NCI-H345 treated with DMSO at 0.1 percent for 48 hours (cell line): ENCODE measurements around the gene RFPL2.
"Not testable (repeated sequence)": the region's sequence is repeated elsewhere in the genome, so short reads cannot be mapped to it uniquely, and the experiment has no call there.

Source experiments
- DNase-seq: peaks from one replicate; lab custom pipeline; 2025; ENCODE audit not compliant: unreplicated experiment; lab: John Stamatoyannopoulos, UW

RFPL2 gene

DNA sequence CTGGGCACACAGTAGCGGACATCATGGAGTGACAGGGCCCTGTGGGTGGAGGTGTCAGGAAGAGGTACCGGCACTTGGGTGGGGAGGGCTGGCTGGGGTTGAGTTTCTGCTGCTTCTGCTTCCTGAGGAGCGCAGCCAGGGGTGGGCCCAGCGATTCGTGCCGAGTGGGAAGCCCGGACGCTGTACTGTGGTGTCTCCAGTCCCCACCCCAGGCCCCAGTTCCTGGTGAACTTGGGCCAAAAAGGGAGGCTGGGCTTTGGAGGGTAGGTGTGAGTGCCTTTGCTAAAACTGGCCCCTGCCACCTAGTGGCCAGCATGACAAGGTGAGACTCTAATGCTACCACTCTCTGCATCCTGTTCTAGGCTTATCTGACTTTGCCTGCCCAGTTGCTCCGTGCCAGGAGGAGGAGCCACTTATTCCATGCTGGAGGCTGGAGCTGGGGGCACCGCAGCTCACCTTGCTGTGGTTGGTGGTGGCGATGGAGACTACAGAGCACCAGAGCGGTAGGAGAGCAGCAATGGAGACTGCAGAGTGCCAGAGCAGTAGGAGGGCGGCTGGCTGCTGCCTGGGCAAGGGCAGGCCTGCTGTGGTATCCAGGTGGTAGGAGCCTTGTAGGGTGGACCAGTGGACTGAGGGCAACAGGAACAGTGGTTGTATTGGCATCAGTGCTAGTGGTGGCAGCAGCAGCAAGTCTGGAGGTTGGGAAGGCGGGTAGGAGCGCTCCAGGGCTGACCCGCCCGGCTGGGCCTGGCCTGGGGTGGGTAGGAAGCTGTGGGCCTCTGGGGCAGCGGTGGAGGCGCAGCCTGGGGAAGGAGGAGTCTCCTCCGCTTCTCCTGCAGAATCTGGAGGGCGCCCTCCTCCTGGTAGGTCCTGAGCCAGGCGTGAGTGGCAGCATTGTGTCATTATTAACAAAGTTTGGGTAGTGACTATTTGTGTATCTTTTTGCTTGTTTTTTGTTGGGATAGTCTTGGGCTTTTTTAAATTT, 2.2 kb upstream of the RFPL2 start:
- DNase-seq = peak; percentile 3

DNA sequence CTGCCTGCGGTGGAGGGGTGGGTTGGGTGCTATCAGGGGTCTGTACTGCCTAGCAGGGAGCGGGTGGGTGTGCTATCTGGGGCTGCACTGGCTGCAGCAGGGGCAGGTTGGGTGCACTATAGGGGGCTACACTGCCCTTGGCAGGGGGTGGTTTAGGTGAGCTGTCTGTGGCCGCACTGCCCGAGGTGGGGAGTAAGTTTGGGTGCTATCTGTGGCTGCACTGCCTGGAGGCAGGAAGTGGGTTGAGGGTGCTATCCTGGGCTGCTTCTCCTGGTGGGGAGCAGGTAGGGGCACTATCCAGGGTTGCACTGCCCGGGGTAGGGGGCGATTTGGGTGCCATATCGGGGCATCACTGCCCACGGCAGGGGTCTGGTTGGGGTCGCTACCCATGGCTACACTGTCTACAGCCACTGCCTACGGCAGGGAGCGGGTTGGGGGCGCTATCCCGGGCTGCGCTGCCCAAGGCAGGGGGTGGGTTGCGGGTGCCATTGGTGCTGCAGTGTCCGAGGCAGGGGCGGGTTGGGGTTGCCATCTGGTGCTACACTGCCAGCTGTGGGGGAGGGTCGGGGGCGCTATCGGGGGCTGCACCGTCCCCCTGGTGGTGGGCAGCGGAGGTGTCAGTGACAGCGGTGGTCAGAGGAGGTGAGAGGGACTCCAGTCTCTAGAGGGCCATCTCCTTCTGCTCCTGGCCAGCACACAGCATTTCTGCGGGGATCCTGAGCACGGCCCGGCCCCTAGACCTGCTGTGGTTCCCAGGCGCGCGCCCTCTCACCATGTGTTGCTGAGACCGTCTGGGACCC, 1.3 kb upstream of the RFPL2 start:
- DNase-seq = no peak

DNA sequence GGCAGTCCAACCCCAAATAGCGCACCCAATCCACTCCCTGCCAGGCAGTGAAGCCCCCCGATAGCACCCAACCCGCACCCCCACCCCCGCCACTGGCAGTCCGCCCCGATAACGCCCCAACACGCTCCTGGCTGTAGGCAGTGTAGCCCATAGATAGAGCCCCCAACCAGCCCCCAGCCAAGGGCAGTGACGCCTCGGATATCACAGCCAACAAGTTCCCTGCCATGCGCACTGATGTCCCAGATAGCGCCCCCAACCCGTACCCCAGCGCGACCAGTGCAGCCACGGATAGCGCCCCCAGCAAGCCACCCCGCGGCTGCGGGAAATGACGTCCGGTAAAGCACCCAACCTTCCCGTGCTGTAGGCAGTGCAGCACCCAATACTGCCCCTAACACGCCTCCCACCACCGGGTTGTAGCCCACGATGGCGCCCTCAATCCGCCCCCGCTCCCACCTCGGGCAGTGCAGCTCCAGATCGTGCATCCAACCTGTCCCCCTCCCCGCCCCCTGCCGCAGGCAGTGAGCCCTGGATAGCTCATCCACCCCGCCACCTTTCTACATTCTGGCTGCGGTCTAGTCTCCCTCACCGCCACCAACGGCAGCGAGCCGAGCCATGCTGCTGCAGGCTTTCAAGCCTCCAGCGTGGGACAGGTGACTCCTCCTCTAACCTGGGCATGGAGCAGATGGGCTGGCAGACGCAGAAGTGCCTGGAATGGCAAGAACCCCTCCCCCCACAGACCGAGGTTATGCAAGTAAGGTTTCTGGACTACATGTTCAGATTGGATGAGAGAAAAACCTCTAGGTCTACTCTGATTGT, 625 bp downstream of the RFPL2 start:
- DNase-seq = no peak

DNA sequence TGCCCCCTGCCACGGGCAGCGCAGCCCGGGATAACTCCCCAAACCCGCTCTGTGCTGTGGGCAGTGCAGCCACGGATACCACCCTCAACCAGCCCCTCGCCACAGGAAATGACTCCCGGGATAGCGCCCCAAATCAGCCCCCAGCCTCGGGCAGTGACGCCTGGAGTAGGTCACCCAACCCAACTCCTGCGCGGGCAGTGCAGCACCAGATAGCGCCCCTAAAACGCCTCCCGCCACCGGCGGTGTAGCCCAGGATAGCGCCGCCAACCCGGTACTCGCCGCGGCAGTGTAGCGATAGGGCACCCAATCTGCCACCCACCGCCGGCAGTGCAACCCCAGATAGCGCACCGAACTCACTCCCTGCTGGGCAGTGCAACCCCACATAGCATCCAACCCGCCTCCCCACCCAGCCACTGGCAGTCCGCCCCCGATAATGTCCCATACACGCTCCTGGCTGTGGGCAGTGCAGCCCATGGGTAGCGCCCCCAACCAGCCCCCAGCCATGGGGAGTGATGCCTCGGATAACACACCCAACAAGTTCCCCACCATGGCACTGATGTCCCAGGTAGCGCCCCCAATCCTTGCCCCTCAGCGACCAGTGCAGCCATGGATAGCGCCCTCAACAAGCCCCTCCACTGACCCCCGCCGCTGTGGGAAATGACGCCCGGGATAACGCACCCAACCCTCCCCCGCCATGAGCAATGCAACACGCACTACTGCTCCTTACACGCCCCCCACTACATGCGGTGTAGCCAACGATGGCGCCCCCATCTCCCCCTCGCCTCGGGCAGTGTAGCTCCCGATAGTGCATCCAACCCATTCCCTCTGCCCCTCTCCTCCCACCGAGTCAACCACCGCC, 1.5 kb downstream of the RFPL2 start:
- no peak for DNase-seq

DNA sequence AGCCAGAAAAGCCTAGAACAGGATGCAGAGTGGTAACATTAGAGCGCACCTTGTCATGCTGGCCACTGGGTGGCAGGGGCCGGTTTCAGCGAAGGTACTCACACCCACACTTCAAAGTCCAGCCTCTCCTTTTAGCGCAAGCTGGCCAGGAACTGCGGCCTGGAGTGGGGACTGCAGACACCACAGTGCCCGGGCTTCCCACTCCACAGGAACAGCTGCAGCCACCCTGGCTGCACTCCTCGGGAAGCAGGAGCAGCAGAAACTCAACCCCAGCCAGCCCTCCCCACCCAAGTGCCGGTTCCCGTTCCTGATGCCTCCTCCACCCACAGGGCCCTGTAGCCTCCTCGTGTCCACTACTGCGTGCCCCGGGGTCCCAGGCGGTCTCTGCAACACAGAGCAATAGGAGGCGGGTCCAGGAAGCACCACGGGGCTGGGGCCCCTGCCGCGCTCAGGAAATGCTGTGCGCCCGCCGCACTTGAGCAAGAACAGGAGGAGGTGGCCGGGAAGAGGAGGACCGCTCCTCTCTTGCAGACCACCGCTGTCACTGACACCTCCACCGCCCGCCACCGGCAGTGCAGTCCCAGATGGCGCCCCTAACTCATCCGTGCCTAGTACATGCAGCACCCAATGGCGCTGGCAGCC, 2.2 kb downstream of the RFPL2 start:
- DNase-seq = peak; percentile 4

DNA sequence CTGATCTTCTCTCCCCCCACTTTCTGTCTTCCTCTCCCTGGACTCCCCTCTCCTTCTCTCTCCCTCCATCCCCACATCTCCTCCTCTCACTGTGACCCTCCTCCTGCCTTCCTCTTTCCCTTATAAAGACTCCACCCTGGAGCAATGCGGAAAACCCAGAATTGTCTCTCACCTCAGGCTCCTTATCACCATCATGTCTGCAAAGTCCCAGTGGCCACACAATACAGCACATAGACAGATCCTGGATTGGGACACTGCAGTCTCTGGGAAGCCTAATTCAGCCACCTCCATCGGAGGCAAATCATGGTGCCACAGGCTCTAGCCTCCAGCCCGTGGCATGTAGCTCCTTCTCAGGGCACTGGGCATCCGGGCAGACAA, 2.7 kb downstream of the RFPL2 start:
- DNase-seq = no peak

DNA sequence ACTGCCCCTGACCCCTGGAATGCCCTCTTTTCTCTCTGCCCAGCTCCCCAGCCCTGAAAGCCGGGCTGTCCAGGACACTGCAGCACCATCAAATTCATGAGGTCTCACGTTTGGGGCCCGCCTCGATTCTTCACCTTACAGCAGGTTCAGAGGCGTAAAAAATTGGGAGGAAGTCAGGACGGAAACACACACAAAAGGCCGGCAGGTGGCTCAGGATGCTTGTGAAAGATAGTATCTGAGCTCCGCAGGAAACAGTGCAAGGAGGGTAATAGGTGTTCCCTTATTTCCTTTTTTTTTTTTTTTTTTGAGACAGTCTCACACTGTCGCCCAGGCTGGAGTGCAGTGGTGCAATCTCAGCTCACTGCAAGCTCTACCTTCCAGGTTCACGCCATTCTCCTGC, 4.1 kb downstream of the RFPL2 start:
- no peak for DNase-seq

DNA sequence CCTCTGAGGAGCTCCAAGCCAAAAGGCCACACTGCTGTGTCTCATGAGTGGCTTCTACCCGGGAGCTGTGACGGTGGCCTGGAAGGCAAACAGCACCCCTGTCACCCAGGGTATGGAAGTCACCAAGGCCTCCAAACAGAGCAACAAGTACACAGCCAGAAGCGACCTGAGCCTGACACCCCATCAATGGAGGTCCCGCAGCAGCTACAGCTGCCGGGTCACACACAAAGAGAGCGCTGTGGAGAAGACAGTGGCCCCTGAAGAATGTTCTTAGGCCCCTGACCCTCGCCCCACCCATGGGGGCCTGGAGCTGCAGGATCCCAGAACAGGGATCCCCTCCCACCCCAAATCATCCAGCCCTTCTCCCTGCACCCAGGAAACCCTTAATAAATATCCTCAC, 4.9 kb downstream of the RFPL2 start:
- no peak for DNase-seq

DNA sequence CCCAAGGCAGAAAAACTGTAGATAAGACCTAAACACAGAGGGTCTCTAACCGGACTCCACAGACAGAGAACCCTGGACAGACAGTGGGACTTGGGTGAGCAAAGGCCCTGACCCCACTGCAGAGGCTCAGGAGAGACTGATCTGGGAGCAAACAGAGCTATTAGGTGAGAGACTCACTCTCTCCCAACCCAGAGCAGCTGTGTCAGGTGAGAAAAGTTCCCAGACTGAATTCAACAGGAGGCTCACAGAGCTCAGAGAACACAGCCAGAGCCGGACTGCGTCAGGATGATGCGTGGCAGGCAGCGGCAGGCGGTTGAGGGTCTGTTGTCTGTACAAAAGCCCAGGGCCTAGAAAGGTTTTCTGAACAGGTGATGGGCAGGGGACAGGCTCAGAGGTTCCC, 5.5 kb downstream of the RFPL2 start:
- no peak for DNase-seq

DNA sequence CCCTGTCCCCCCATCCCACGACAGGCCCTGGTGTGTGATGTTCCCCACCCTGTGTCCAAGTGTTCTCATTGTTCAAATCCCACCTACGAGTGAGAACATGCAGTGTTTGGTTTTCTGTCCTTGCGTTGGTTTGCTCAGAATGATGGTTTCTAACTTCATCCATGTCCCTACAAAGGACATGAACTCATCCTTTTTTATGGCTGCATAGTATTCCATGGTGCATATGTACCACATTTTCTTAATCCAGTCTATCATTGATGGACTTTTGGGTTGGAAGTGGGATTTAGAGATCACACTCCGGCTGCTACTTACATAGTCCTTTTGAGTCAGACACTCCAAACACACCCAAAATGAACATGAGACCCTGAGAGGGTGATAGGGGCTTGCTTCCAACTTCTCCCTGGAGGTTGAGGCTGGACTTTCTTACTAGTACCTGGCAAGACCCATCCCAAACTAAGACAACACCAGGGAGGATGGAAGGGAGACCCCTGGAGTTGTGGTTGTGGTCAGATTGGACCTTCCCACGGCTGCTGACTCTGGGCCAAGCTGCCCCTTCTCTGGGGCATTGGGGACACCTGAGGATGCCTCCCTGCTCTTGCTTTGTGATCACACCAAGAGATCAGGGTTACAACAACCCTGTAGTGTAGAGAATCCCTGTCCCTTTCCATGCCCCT, 7.2 kb downstream of the RFPL2 start:
- DNase-seq = not testable (repeated sequence)

DNA sequence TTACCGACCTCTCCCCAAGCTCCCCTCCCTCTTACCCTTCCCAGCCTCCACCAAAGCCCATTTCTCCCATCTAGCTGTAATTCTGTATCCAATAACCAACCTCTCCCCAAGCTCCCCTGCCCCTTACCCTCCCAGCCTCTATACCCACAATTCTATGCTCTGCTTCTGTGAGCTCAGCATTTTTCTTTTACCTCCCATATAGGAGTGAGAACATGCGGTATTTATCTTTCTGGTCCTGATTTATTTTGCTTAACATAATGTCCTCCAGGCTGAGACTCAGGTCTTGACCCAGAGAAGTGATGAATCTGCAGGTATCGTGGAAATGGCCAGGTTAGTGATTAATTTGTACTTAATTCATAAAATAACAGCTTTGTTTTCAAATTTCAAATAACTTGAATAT, 9.0 kb downstream of the RFPL2 start:
- DNase-seq = not testable (repeated sequence)

DNA sequence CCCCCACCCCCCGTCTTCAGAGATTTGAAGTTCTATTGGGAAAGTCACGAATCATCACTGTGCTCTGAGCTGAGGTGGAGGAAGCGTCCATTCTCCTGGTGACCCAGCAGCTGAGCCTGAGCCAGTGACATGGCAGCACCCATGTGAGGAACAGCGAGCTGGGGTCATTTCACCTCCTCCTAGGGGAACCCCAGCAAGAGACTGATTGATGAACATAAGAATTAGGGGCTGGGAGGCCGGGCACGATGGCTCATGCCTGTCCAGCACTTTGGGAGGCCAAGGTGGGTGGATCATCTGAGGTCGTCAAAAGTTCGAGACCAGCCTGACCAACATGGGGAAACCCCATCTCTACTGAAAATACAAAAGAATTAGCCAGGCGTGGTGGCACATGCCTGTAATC, 11.5 kb downstream of the RFPL2 start:
- not testable (repeated sequence) for DNase-seq

DNA sequence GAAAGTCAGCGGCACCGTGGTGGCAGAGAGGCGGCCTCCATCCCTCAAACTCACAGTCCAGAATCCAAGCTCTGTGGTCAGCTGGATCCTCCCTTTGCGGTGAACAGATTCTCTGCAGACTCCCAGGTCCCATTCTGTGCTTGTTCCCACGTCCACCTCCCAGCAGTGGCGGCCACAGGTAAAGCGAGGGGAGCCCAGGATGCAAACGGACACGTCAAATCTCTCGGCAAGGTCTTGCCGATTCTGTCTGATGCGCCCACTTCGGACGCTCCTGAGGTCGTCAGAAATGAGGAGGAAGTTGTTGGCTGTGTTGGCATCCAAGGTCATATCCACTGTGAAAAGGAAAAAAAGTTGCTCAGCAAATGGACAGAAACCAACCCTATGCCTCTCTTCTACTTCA, 13.9 kb downstream of the RFPL2 start:
- DNase-seq = not testable (repeated sequence)

DNA sequence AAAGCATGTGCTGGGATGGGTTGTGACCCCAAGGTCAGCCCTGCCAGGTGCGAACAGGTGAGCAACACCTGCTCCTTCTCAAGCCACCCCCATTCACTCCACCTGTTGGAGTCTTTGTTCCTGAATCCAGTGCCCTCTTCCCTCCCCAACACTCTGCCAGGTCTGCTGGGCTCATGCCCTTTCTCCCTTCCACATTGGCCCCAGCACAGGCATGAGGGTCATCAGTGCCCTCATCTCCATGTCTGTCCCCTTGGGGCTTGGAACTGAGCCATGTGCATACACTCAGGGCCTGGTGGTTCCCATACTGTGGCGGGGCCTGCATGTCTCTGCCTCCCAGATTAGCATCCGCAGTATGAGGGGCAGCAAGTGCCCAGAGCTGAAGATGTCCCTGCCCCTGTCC, 19.1 kb downstream of the RFPL2 start:
- no peak for DNase-seq

DNA sequence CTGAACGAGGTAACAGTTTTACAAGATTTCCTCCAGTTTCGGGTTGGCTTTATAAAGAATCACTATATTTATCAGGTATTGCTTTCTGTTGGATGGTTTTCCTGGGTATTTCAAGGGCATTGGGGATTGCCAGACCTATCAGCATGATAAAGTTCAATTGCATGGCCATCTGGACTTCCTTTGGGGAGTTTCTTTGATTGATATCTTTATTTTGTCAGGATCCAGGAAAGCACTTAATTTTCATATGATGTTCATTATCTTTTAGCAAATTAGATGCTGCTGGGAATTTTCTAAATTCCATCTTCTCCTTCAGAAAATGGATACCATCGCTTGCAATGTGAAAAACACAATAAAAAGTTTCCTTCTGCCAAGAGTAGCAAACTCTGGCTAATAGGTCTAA, 21.2 kb downstream of the RFPL2 start:
- DNase-seq = no peak

DNA sequence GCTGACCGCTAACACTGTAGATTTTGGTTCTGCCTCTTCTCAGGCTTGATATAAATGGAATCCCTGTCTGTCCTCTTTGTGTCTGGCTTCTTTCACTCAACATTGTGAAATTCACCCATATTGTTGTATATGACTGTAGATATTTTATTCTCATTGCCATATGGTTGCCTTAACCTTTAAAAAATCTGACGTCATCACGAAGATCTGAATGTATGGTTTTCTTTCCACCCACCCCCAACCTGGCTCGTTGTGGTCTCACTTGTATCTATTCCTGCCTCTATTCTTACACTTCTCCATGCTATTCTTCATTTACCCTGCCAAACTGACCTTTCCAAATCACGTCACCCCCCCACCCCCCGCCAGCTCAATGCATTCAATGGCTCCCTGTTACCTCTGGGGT, 23.8 kb downstream of the RFPL2 start:
- no peak for DNase-seq

DNA sequence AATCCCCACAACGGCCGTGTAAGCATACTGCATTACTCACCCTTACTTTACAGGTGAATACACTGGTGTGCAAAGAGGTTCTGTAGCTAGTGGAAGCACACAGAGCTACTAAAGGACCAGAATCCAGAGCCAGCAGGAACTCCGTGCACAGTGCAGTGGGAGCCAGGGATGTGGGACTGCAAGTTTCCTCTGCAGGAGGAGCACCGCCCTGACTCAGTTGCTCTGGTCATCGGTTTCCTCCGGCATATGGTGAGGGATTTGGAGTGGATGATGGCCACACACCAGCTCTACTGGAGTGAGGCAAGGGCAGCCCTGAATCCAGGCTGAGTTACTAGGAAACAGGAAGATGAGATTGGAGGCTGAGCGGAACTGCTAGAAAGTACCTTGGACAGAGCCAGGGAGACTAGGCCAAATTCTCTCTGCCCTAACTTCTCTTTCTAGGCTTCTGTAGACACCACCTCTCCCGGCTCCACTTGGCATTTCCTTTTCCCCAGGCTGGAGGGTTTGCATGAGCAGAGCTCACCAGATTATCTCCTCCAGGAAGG, 27.6 kb downstream of the RFPL2 start:
- DNase-seq = no peak

DNA sequence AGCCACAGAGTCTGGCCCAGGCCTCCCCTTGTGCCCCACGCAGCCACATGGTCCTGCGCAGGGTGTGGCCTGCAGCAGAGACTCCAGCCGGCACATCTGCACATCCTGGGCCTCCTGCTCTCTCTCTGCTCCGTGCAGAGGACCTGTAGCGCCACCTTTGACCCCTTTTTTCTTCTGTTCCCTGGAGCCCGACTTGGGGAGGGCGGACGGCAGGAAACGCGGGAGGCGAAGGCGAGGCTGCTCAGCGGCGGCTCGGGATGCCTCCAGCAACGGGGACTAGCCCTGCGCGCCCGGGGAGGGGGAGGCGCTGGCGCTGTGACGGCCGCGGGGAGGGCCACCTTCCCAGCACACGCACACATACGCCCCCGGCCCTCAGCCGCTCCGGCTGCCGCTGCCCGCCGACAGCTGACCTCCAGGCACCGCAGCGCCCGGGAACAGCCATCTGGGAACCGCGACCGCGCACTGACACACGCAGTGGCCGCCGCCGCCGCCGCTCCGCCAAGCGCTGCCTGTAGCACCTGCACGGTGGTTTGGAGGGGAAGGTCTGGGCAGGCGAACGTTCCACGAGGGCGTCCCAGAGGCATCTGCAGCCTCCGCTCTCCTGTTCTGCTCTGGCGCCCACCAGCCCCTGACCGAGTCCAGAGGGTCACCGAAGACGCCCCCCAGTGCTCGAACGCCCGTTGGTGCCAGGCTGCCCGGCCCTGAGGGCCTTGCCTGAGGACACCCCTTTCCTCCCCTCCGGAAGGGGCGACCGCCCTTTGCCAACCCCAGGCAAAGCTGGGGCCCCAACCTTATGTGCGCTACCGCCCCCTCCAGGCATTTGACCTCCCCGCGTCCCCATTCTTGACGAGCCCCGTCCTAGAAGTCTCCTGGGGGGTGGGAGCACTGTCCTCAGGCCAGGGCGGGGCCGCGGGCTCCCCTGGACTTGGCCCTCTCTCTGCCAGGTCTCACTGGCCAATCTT, 28.9 kb downstream of the RFPL2 start:
- no peak for DNase-seq
